ENCODE results near the gene TROAP.
"Not testable (repeated sequence)": the region's sequence is repeated elsewhere in the genome, so short reads cannot be mapped to it uniquely, and the experiment has no call there.

Gene TROAP

DNA sequence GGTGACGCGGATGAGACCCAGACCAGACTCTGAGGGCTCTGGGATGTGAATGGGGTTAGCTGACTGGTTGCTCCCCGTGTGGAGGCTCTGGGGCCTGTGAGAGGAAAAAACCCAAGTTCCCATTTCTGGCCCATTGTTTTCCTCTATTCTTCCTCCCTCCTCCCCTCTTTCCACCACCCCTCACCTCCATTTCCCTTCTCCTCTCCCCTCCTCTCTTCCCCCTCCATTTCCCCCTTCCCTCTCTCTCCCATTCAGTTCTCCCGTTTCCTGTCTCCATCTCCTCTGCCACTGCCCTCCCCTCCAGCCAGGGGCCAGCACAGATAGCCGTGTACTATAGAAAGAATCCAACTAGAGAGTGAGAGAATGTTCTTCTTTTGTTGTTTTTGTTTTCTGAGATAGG lies 40.8 kb upstream of the TROAP start:
- no peak overlapping the region for H3K4me3 ChIP-seq (ENCODE audit: low read length)
- DNase-seq (ENCODE audit: low read depth): no peak
- TF ChIP-seq, protein P1, sequence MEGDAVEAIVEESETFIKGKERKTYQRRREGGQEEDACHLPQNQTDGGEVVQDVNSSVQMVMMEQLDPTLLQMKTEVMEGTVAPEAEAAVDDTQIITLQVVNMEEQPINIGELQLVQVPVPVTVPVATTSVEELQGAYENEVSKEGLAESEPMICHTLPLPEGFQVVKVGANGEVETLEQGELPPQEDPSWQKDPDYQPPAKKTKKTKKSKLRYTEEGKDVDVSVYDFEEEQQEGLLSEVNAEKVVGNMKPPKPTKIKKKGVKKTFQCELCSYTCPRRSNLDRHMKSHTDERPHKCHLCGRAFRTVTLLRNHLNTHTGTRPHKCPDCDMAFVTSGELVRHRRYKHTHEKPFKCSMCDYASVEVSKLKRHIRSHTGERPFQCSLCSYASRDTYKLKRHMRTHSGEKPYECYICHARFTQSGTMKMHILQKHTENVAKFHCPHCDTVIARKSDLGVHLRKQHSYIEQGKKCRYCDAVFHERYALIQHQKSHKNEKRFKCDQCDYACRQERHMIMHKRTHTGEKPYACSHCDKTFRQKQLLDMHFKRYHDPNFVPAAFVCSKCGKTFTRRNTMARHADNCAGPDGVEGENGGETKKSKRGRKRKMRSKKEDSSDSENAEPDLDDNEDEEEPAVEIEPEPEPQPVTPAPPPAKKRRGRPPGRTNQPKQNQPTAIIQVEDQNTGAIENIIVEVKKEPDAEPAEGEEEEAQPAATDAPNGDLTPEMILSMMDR (IDR thresholded peaks at IDR 0.05; ENCODE audit: insufficient read depth, low read depth, low read length, missing control alignments): no peak

- H3K4me3 ChIP-seq (ENCODE audit: low read length); DNase-seq (ENCODE audit: low read depth): not testable (repeated sequence)
Measured at GRCh38 chr12:49282740-49283375, 40.2 kb upstream of the TROAP start.

DNA sequence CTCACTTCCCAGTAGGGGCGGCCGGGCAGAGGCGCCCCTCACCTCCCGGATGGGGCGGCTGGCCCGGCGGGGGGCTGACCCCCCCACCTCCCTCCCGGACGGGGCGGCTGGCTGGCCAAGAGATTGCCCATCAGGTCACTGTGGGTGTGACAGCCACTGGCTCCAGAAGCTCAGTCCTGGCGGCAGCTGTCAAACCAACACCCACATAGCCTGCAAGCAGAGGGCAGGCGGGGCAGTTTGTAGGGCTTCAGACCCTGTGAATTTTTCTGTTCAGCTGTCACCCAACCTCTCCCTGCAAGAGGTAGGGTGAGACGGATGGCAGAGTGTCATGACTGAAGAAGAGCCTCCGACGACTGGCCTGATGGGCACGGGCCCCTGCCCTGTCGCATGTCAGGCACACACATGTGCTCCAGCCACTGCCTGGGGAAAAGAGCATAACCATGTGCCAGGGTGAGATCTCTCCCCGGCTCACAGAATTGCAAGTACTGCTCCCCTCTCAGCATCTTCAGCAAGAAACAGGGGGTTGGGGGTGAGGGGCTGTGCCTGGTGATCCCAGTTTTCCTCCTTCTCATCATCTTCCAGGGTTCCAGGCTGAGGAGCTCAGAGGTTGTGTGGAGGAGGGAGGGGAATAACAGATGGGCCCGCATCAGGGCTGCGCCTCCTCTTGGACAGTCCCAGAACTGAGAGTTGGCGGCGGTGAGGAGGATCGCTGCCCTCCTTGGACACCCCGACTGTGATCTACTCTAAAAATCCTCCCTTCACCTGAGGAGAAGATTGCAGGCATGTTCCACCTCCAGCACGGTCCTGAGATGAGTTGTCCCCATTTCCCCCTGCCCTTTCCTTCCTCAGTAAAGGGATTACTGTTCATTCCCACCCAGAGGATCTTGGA lies 39.3 kb upstream of the TROAP start:
- TF ChIP-seq, protein P1 (IDR thresholded peaks at IDR 0.05; ENCODE audit: insufficient read depth, low read depth, low read length, missing control alignments): no peak
- H3K4me3 ChIP-seq (ENCODE audit: low read length): no peak overlapping the region
- no peak for DNase-seq (ENCODE audit: low read depth)

DNA sequence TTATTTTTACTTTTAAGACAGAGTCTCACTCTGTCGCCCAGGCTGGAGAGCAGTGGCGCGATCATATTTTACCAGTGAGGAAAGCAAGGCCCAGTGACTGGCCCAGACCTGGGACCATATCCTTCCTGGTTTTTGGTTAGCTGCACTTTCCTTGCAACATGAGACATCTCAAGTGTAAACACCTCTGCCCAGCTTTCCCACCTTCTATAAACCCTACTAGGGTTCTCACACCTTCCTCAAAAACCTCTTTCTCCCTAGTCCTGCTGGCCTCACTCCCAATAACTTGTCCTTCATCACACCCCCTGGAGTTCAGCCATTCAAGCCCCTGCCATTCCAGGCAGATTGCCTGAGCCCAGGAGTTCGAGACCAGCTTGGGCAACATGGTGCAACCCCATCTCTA lies 38.4 kb upstream of the TROAP start:
- no peak overlapping the region for H3K4me3 ChIP-seq (ENCODE audit: low read length)
- TF ChIP-seq, protein P1 (IDR thresholded peaks at IDR 0.05; ENCODE audit: insufficient read depth, low read depth, low read length, missing control alignments): no peak
- no peak for DNase-seq (ENCODE audit: low read depth)

GRCh38 chr12:49287876-49288275 lies 35.2 kb upstream of the TROAP start:
- H3K4me3 ChIP-seq (ENCODE audit: low read length): no peak overlapping the region
- DNase-seq (ENCODE audit: low read depth): no peak
- TF ChIP-seq, protein P1 (IDR thresholded peaks at IDR 0.05; ENCODE audit: insufficient read depth, low read depth, low read length, missing control alignments): no peak

- peak; percentile 67 for DNase-seq (ENCODE audit: low read depth)
- no peak overlapping the region for H3K4me3 ChIP-seq (ENCODE audit: low read length)
- TF ChIP-seq, protein P1 (IDR thresholded peaks at IDR 0.05; ENCODE audit: insufficient read depth, low read depth, low read length, missing control alignments): peak; percentile 84
Measured at GRCh38 chr12:49288412-49288853, 34.6 kb upstream of the TROAP start.

GRCh38 chr12:49288922-49289555 lies 34.0 kb upstream of the TROAP start:
- TF ChIP-seq, protein P1 (IDR thresholded peaks at IDR 0.05; ENCODE audit: insufficient read depth, low read depth, low read length, missing control alignments): no peak
- DNase-seq (ENCODE audit: low read depth): peak; percentile 84
- no peak overlapping the region for H3K4me3 ChIP-seq (ENCODE audit: low read length)
